Fibroblast of skin of left quadriceps (primary cell): Measurements from ENCODE around the gene TSPAN18.

Source experiments
- DNase-seq, 2 experiments: peaks; one replicate each; pipeline ENCODE4 v3.0.0-alpha.2; 2013; ENCODE audit warnings: low read depth in 2 of 2

TSPAN18 gene

GRCh38 chr11:44797051-44797450 is 70.3 kb downstream of the TSPAN18 start:
- DNase-seq = no peak

- DNase-seq = peak; percentile 52 to 59
These were observed 71.3 kb downstream of the TSPAN18 start for GRCh38 chr11:44797886-44798606.

GRCh38 chr11:44798607-44798972 is 71.8 kb downstream of the TSPAN18 start:
- no peak for DNase-seq

- no peak for DNase-seq
These were observed 72.2 kb downstream of the TSPAN18 start for GRCh38 chr11:44799012-44799411.

- no peak for DNase-seq
These were observed 75.6 kb downstream of the TSPAN18 start for GRCh38 chr11:44802347-44802746.

- DNase-seq = no peak
These were observed 76.2 kb downstream of the TSPAN18 start for GRCh38 chr11:44803009-44803408.

GRCh38 chr11:44804449-44805437 is 78.0 kb downstream of the TSPAN18 start:
- peak in 1 of 2 experiments; percentile 45 for DNase-seq

- DNase-seq = peak in 1 of 2 experiments; percentile 42
These were observed 78.8 kb downstream of the TSPAN18 start for GRCh38 chr11:44805596-44805995.

- no peak for DNase-seq
These were observed 81.4 kb downstream of the TSPAN18 start for GRCh38 chr11:44808053-44808753.

GRCh38 chr11:44809283-44809682 is 82.5 kb downstream of the TSPAN18 start:
- no peak for DNase-seq

- no peak for DNase-seq
These were observed 85.2 kb downstream of the TSPAN18 start for GRCh38 chr11:44811841-44812448.

GRCh38 chr11:44812971-44813370 is 86.2 kb downstream of the TSPAN18 start:
- no peak for DNase-seq

GRCh38 chr11:44813401-44813800 is 86.6 kb downstream of the TSPAN18 start:
- DNase-seq = no peak

GRCh38 chr11:44814881-44815592 is 88.3 kb downstream of the TSPAN18 start:
- DNase-seq = peak in 1 of 2 experiments; percentile 33

GRCh38 chr11:44815917-44816456 is 89.2 kb downstream of the TSPAN18 start:
- no peak for DNase-seq

GRCh38 chr11:44816761-44817160 is 90.0 kb downstream of the TSPAN18 start:
- no peak for DNase-seq

- DNase-seq = no peak
These were observed 90.6 kb downstream of the TSPAN18 start for GRCh38 chr11:44817207-44817949.

- DNase-seq = no peak
These were observed 91.3 kb downstream of the TSPAN18 start for GRCh38 chr11:44818110-44818509.

GRCh38 chr11:44819346-44819745 is 92.6 kb downstream of the TSPAN18 start:
- no peak for DNase-seq

GRCh38 chr11:44822369-44822768 is 95.6 kb downstream of the TSPAN18 start:
- no peak for DNase-seq
